Stomach (tissue), 9 donors: ENCODE results near the gene MACROD1. TPM values are rescaled to one million over a fixed set of nuclear protein-coding genes. Genes with fewer than 3 reads are reported as not detected.

Source experiments
- DNase-seq, 2 donors: peaks; one replicate each; pipeline versions ENCODE4 v3.0.0 to v3.0.0-alpha.2; 2013 to 2019
- H3K27ac ChIP-seq, 5 donors: fragments of 200-600 bp in 4 of 5; sonication (generic) in 4 of 5; one replicate each; pipeline ENCODE4 v1.5.1; 2013 to 2019; ENCODE audit warnings: mild to moderate bottlenecking in 1 of 5, moderate library complexity in 1 of 5
- H3K27me3 ChIP-seq, 3 donors: fragments of 200-600 bp; sonication (generic); one replicate each; pipeline ENCODE4 v1.5.1; 2017 to 2019; ENCODE audit warnings: mixed run types in 1 of 3
- H3K36me3 ChIP-seq, 4 donors: fragments of 200-600 bp; sonication (generic); 1 replicate in 3 of 4; 2 replicates in 1 of 4; pipeline ENCODE4 v1.5.1; 2016 to 2019
- H3K4me1 ChIP-seq, 4 donors: fragments of 200-600 bp; sonication (generic); one replicate each; pipeline ENCODE4 v1.5.1; 2016 to 2019
- H3K4me3 ChIP-seq, 4 donors: fragments of 200-600 bp; sonication (generic) in 3 of 4; one replicate each; pipeline ENCODE4 v1.5.1; 2016 to 2019; ENCODE audit warnings: mild to moderate bottlenecking in 1 of 4
- H3K9me3 ChIP-seq, 4 donors: fragments of 200-600 bp; sonication (generic); one replicate each; pipeline ENCODE4 v1.5.1; 2016 to 2019
- CTCF ChIP-seq, 7 experiments: fragments of 450-650 bp in 4 of 7; fragments of 200-600 bp in 3 of 7; sonication (generic) in 3 of 7; IDR thresholded peaks; one replicate each; pipeline ENCODE4 v1.5.1; 2016 to 2019; ENCODE audit warnings: antibody characterized with exemption in 7 of 7, control low read depth in 2 of 7, mild to moderate bottlenecking in 1 of 7
- EP300 ChIP-seq: sonication (generic); formaldehyde crosslinking; IDR thresholded peaks from one replicate; pipeline ENCODE4 v1.6.1; 2017; ENCODE audit warnings: antibody characterized with exemption
- POLR2A ChIP-seq, 4 donors: fragments of 450-650 bp; IDR thresholded peaks; one replicate each; pipeline ENCODE4 v1.6.1; 2016; ENCODE audit warnings: antibody characterized with exemption in 4 of 4, control low read depth in 2 of 4, mild to moderate bottlenecking in 1 of 4, moderate library complexity in 1 of 4
- POLR2AphosphoS5 ChIP-seq, 3 donors: sonication (generic); formaldehyde crosslinking; IDR thresholded peaks; one replicate each; pipeline ENCODE4 v1.6.1; 2016; ENCODE audit warnings: antibody characterized with exemption in 3 of 3
- WGBS, 5 donors: extraction: QIAGEN DNeasy Blood & Tissue Kit in 3 of 5; methylation state at CpG; one replicate each; pipeline versions ENCODE4 v1.1.5 to v1.1.7; 2013 to 2018; 5-methylcytosine and 5-hydroxymethylcytosine counted together
- intact Hi-C: fragments of 100-400 bp; cut with DNase I; formaldehyde crosslinking; loops from one replicate; pipeline ENCODE4 v1.15.1; 2023; ENCODE audit warnings: low total_unique reads
- polyA plus RNA-seq, 3 donors: library from polyadenylated mRNA; stranded (reverse); fragments of 200-250 nt; gene quantifications; one replicate each; pipeline ENCODE4 v1.2.3, GENCODE V29; 2013
- total RNA-seq, 5 donors: library from RNA; depleted of rRNA; stranded (reverse); fragments of >200 nt; gene quantifications; one replicate each; pipeline versions ENCODE4 v1.1.0 to v1.2.3, GENCODE V29; 2014 to 2016
- donor health status: healthy with polysubstance abuse.
- donor health status: Bipolar disorder and iron deficiency.
- donor health status: healthy.

Gene MACROD1
- total and polyA plus RNA-seq, 8 donors = 18.0 to 283 (median 47.4) TPM

GRCh38 chr11:64036087-64037026 is 129.6 kb downstream of the MACROD1 start:
- peaks cover 0 to 74% (median 29%) of the 10 kb centered on the region in 3 donors for H3K27me3 ChIP-seq
- H3K27ac ChIP-seq = peak overlapping the region in 3 of 5 donors; percentile 3 to 66 (median 20)
- intact Hi-C loops = no loop called here
- peak in 1 of 2 donors; percentile 76 for DNase-seq
- H3K4me3 ChIP-seq = peak overlapping the region; percentile 51 to 62 (median 54)
- no peaks in the 10 kb centered on the region for H3K9me3 ChIP-seq
- peaks cover 14 to 28% (median 19%) of the 10 kb centered on the region in 4 donors for H3K4me1 ChIP-seq
- TF ChIP-seq CTCF (IDR thresholded peaks at IDR 0.05) (no peak), POLR2A (IDR thresholded peaks at IDR 0.05) (no peak), POLR2AphosphoS5 (IDR thresholded peaks at IDR 0.05) (no peak), EP300 (no peak)
- no peaks in the 10 kb centered on the region for H3K36me3 ChIP-seq
- WGBS, 5 donors = 2% methylated on average over 18 to 85 of the region's 85 CpGs

- no peaks in the 10 kb centered on the region for H3K36me3 ChIP-seq
- H3K27ac ChIP-seq = peak within 1 kb of the TSS in 3 of 5 donors; percentile 3 to 66 (median 20)
- H3K9me3 ChIP-seq = no peaks in the 10 kb centered on the region
- 0 to 3% (median 1%) methylated on average over 6 to 50 of the region's 64 CpGs; no CpG with 5 or more reads in 1 of the 5 donors for WGBS, 5 donors
- intact Hi-C loops = no loop called here
- TF ChIP-seq POLR2A (IDR thresholded peaks at IDR 0.05) = no peak
- no peak for TF ChIP-seq EP300
- TF ChIP-seq CTCF (IDR thresholded peaks at IDR 0.05) = no peak
- TF ChIP-seq POLR2AphosphoS5 (IDR thresholded peaks at IDR 0.05) = no peak
- peak in 1 of 2 donors; percentile 67 for DNase-seq
- peaks cover 0 to 72% (median 29%) of the 10 kb centered on the region in 3 donors for H3K27me3 ChIP-seq
- peaks cover 14 to 28% (median 19%) of the 10 kb centered on the region in 4 donors for H3K4me1 ChIP-seq
- H3K4me3 ChIP-seq = peak within 1 kb of the TSS; percentile 51 to 62 (median 54)
Observed at GRCh38 chr11:64035576-64035975, 130.3 kb downstream of the MACROD1 start, which contains the start of gene FLRT1. Gene FLRT1 (plus strand): TSS chr11:64035931. CDS start chr11:64116268, 80,337 bp downstream.

GRCh38 chr11:64035081-64035524 is 130.8 kb downstream of the MACROD1 start:
- peak in 1 of 2 donors; percentile 50 for DNase-seq
- WGBS, 5 donors = 7 to 19% (median 16%) methylated on average over 14 to 17 of the region's 17 CpGs
- H3K4me1 ChIP-seq = peaks cover 14 to 28% (median 19%) of the 10 kb centered on the region in 4 donors
- peak overlapping the region; percentile 27 to 62 (median 42) for H3K4me3 ChIP-seq
- H3K9me3 ChIP-seq = no peaks in the 10 kb centered on the region
- TF ChIP-seq EP300 (no peak), POLR2A (IDR thresholded peaks at IDR 0.05) (no peak), CTCF (IDR thresholded peaks at IDR 0.05) (no peak), POLR2AphosphoS5 (IDR thresholded peaks at IDR 0.05) (no peak)
- intact Hi-C loops = no loop called here
- H3K36me3 ChIP-seq = no peaks in the 10 kb centered on the region
- no peak overlapping the region for H3K27ac ChIP-seq
- H3K27me3 ChIP-seq = peaks cover 0 to 67% (median 29%) of the 10 kb centered on the region in 3 donors

GRCh38 chr11:64034411-64034811 is 131.5 kb downstream of the MACROD1 start:
- H3K27me3 ChIP-seq = peaks cover 0 to 66% (median 29%) of the 10 kb centered on the region in 3 donors
- 71 to 82% (median 78%) methylated on average over 9 of the region's 9 CpGs for whole genome bisulfite sequencing, 5 donors

More at GRCh38 chr11:64034411-64034811, 131.5 kb downstream of the MACROD1 start:
- intact Hi-C loops = no loop called here
- DNase-seq = no peak
- H3K27ac ChIP-seq = no peak overlapping the region
- no peaks in the 10 kb centered on the region for H3K36me3 ChIP-seq
- no peak for TF ChIP-seq POLR2AphosphoS5 (IDR thresholded peaks at IDR 0.05)
- TF ChIP-seq CTCF (IDR thresholded peaks at IDR 0.05) = no peak
- no peak for TF ChIP-seq EP300
- TF ChIP-seq POLR2A (IDR thresholded peaks at IDR 0.05) = no peak
- H3K9me3 ChIP-seq = no peaks in the 10 kb centered on the region
- no peak overlapping the region for H3K4me3 ChIP-seq
- peaks cover 14 to 28% (median 19%) of the 10 kb centered on the region in 4 donors for H3K4me1 ChIP-seq
